ENCODE measurements around the gene HDAC6. TPM values are rescaled to one million over a fixed set of nuclear protein-coding genes. Genes with fewer than 3 reads are reported as not detected.
"Not testable (repeated sequence)": the region's sequence is repeated elsewhere in the genome, so short reads cannot be mapped to it uniquely, and the experiment has no call there.

The HDAC6 gene
- total RNA-seq, 4 donors from 2014 or later: 26.8 to 64.0 (median 47.7) TPM

GRCh38 chrX:48815266-48815665 lies 13.4 kb downstream of the HDAC6 start:
- Histone ChIP-seq H3K27ac (replicated peaks in 1 of 4) (no peak overlapping the region), H3K4me1 (no peaks in the 10 kb centered on the region), H3K36me3 (peaks cover 20 to 84% (median 50%) of the 10 kb centered on the region in 4 donors), H3K27me3 (no peaks in the 10 kb centered on the region), H3K4me3 (no peak overlapping the region), H3K9me3 (no peaks in the 10 kb centered on the region)
- DNase-seq (ENCODE audit: extremely low spot score): no peak
- WGBS: 84% methylated on average over 8 of the region's 8 CpGs
- TF ChIP-seq POLR2A (IDR thresholded peaks at IDR 0.05; ENCODE audit: low read depth) (no peak), EP300 (IDR thresholded peaks at IDR 0.05) (no peak), POLR2AphosphoS5 (IDR thresholded peaks at IDR 0.05) (no peak)
- TF ChIP-seq, protein P1, sequence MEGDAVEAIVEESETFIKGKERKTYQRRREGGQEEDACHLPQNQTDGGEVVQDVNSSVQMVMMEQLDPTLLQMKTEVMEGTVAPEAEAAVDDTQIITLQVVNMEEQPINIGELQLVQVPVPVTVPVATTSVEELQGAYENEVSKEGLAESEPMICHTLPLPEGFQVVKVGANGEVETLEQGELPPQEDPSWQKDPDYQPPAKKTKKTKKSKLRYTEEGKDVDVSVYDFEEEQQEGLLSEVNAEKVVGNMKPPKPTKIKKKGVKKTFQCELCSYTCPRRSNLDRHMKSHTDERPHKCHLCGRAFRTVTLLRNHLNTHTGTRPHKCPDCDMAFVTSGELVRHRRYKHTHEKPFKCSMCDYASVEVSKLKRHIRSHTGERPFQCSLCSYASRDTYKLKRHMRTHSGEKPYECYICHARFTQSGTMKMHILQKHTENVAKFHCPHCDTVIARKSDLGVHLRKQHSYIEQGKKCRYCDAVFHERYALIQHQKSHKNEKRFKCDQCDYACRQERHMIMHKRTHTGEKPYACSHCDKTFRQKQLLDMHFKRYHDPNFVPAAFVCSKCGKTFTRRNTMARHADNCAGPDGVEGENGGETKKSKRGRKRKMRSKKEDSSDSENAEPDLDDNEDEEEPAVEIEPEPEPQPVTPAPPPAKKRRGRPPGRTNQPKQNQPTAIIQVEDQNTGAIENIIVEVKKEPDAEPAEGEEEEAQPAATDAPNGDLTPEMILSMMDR (IDR thresholded peaks at IDR 0.05): no peak
- intact Hi-C loops (cut with DNase I): no loop called here

DNA sequence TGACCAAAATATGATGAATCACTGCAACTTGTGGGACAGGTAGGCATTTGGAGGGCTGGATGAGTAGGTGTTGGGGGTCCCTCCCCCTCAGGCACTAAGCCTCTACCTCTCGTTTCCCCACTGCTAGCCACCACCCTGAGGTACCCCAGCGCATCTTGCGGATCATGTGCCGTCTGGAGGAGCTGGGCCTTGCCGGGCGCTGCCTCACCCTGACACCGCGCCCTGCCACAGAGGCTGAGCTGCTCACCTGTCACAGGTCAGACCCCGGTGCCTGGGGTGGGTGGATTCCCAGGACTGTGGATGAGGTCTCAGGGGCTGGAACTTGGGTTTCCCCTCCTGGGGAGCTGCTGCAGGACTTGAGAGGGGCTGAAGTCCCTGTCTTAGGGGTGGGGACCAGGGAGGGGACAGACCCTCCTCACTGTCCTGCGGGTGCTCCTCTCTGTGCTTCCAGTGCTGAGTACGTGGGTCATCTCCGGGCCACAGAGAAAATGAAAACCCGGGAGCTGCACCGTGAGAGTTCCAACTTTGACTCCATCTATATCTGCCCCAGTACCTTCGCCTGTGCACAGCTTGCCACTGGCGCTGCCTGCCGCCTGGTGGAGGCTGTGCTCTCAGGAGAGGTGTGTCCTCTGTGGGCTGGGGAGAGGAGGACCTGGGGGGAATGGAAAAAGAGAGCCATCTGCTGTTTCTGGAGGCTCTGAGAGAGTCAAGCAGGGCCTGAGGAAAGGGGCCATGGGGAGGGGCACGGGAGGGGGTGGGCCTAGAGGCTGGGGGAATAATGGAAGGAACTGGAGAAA lies 14.3 kb downstream of the HDAC6 start:
- Histone ChIP-seq H3K4me3 (no peak overlapping the region), H3K4me1 (no peaks in the 10 kb centered on the region), H3K27me3 (no peaks in the 10 kb centered on the region), H3K9me3 (no peaks in the 10 kb centered on the region), H3K27ac (replicated peaks in 1 of 4) (no peak overlapping the region), H3K36me3 (peaks cover 20 to 86% (median 53%) of the 10 kb centered on the region in 4 donors)
- intact Hi-C loops (cut with DNase I): no loop called here
- no peak for DNase-seq (ENCODE audit: extremely low spot score)
- TF ChIP-seq EP300 (IDR thresholded peaks at IDR 0.05) (no peak), POLR2A (IDR thresholded peaks at IDR 0.05; ENCODE audit: low read depth) (no peak), POLR2AphosphoS5 (IDR thresholded peaks at IDR 0.05) (no peak)
- TF ChIP-seq, protein P1 (IDR thresholded peaks at IDR 0.05): no peak
- WGBS: 95% methylated on average over 13 of the region's 18 CpGs

- no peak overlapping the region for H3K27ac ChIP-seq (replicated peaks in 1 of 4)
- intact Hi-C loops (cut with DNase I): no loop called here
- peaks cover 17 to 90% (median 65%) of the 10 kb centered on the region in 4 donors for H3K36me3 ChIP-seq
- H3K4me3 ChIP-seq: no peak overlapping the region
- DNase-seq (ENCODE audit: extremely low spot score): no peak
- TF ChIP-seq POLR2AphosphoS5 (IDR thresholded peaks at IDR 0.05): no peak
- TF ChIP-seq, protein P1 (IDR thresholded peaks at IDR 0.05): no peak
- no peak for TF ChIP-seq POLR2A (IDR thresholded peaks at IDR 0.05; ENCODE audit: low read depth)
- no peak for TF ChIP-seq EP300 (IDR thresholded peaks at IDR 0.05)
- no peaks in the 10 kb centered on the region for H3K4me1 ChIP-seq
- H3K9me3 ChIP-seq: no peaks in the 10 kb centered on the region
- H3K27me3 ChIP-seq: no peaks in the 10 kb centered on the region
- WGBS: no CpG with 5 or more reads among the region's 16 CpGs
Observed at GRCh38 chrX:48818098-48818497, 16.2 kb downstream of the HDAC6 start.

DNA sequence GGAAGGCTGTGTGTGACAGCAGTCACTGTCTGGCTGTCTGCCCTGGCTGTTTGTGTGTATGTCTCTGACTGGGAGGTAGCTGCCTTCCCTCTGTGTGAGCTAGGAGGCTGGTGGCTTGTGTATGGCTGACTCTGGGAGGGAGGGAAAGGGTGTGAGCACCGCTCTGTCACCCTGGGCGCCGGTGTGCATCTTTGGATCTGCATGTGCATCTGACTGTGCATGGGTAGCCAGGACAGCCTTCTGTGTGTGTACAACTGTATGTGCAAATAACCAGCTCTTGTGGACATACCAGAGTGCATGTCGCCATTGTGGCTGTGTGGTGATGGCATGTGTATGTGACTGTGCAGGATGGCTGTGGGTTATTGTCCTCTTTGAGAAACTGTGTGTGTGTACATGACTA lies 17.0 kb downstream of the HDAC6 start:
- 63% methylated on average over 4 of the region's 4 CpGs for WGBS
- no peaks in the 10 kb centered on the region for H3K4me1 ChIP-seq
- no peak overlapping the region for H3K4me3 ChIP-seq
- no peaks in the 10 kb centered on the region for H3K9me3 ChIP-seq
- H3K27me3 ChIP-seq: no peaks in the 10 kb centered on the region
- H3K27ac ChIP-seq (replicated peaks in 1 of 4): no peak overlapping the region
- peaks cover 17 to 90% (median 72%) of the 10 kb centered on the region in 4 donors for H3K36me3 ChIP-seq
- intact Hi-C loops (cut with DNase I): no loop called here
- DNase-seq (ENCODE audit: extremely low spot score): no peak
- TF ChIP-seq, protein P1 (IDR thresholded peaks at IDR 0.05): no peak
- TF ChIP-seq POLR2AphosphoS5 (IDR thresholded peaks at IDR 0.05) (no peak), POLR2A (IDR thresholded peaks at IDR 0.05; ENCODE audit: low read depth) (no peak), EP300 (IDR thresholded peaks at IDR 0.05) (no peak)

DNA sequence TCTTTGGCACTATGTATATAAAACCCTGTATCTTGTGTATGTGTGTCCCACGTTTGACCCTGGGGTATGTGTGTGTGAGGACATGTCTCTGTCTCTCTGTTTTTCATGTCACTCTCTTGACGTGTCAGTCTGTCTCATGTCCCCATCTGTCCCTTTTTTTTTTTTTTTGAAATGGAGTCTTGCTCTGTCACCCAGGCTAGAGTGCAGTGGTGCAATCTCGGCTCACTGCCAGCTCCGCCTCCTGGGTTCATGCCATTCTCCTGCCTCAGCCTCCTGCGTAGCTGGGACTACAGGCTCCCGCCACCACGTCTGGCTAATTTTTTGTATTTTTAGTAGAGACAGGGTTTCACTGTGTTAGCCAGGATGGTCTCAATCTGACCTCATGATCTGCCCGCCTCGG lies 17.5 kb downstream of the HDAC6 start:
- H3K4me3 ChIP-seq; intact Hi-C loops (cut with DNase I); H3K4me1 ChIP-seq; H3K9me3 ChIP-seq; H3K27me3 ChIP-seq; DNase-seq (ENCODE audit: extremely low spot score); H3K27ac ChIP-seq (replicated peaks in 1 of 4): not testable (repeated sequence)
- H3K36me3 ChIP-seq: peaks cover 15 to 92% (median 74%) of the 10 kb centered on the region in 4 donors
- WGBS: 83% methylated on average over 9 of the region's 9 CpGs
